ENCODE measurements around the gene GK. TPM values are rescaled to one million over a fixed set of nuclear protein-coding genes. Genes with fewer than 3 reads are reported as not detected.

The GK gene
- total RNA-seq, 3 donors from 2014 or later (not counting 1 experiment from before 2014, with no cell fraction given) = 5.1 to 10.2 (median 7.6) TPM

DNA sequence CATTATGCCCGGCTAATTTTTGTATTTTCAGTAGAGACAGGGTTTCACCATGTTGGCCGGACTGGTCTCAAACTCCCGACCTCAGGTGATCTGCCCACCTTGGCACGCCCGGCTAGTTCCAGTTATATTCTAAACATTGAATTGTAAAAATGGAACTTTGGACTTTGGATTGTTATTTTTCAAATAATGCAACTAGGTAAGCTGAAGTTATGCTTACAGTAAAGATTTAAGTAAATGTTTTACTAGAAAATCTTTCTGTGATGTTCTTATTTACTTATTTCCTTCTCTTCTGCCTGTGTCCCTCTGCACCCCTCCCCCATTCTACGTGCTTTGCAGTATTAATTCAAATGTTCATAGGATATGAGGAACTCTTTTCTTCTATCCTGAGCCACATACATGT, 26.1 kb downstream of the GK start:
- H3K4me3 Mint-ChIP-seq = no peak overlapping the region
- Histone ChIP-seq H3K9me3 (ENCODE audit: control insufficient read depth, insufficient read depth, low read length) (no peaks in the 10 kb centered on the region), H3K36me3 (ENCODE audit: control insufficient read depth, insufficient read depth, low read length) (no peaks in the 10 kb centered on the region), H3K4me1 (ENCODE audit: control insufficient read depth, insufficient read depth, low read length) (no peaks in the 10 kb centered on the region), H3K4me3 (ENCODE audit: low read length) (no peak overlapping the region), H3K27ac (ENCODE audit: low read length) (no peak overlapping the region), H3K27me3 (ENCODE audit: control insufficient read depth, insufficient read depth, low read length) (no peaks in the 10 kb centered on the region)
- no peaks in the 10 kb centered on the region for H3K27me3 Mint-ChIP-seq (ENCODE audit: low read depth in 2 of 2)
- H3K9me3 Mint-ChIP-seq = no peaks in the 10 kb centered on the region
- H3K4me1 Mint-ChIP-seq = no peaks in the 10 kb centered on the region
- ATAC-seq (no peak), DNase-seq (no peak)
- TF ChIP-seq CTCF (IDR thresholded peaks at IDR 0.05) = no peak
- intact Hi-C loops (cut with micrococcal nuclease) = no loop called here
- H3K27ac Mint-ChIP-seq = no peak overlapping the region
- H3K36me3 Mint-ChIP-seq = no peaks in the 10 kb centered on the region
- WGBS (ENCODE audit: insufficient coverage) = 96% methylated on average over 5 of the region's 6 CpGs

DNA sequence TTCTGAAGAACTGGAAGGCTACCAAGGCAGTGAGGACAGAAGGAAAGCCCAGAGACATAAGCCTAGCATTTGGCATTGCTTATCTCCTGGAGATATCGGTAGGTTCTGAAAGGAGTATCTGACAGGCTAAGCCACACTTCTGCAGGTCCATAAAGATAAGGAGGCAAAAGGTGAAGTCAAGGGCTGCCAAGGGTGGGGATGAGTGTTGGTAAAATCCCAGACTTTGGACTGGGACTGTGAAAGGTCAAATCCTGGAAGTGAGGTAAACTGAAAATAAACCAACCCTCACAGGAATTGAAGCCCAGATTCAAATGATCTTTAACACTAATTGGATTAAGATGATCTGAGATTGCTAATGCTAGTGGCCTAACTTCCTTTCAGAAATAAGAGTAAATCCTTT, 27.4 kb downstream of the GK start:
- Mint-ChIP-seq H3K36me3 (no peaks in the 10 kb centered on the region), H3K27me3 (ENCODE audit: low read depth in 2 of 2) (no peaks in the 10 kb centered on the region), H3K4me3 (no peak overlapping the region), H3K4me1 (no peaks in the 10 kb centered on the region), H3K27ac (no peak overlapping the region), H3K9me3 (no peaks in the 10 kb centered on the region)
- no peak for TF ChIP-seq CTCF (IDR thresholded peaks at IDR 0.05)
- Histone ChIP-seq H3K27me3 (ENCODE audit: control insufficient read depth, insufficient read depth, low read length) (no peaks in the 10 kb centered on the region), H3K9me3 (ENCODE audit: control insufficient read depth, insufficient read depth, low read length) (no peaks in the 10 kb centered on the region), H3K4me1 (ENCODE audit: control insufficient read depth, insufficient read depth, low read length) (no peaks in the 10 kb centered on the region), H3K4me3 (ENCODE audit: low read length) (no peak overlapping the region), H3K36me3 (ENCODE audit: control insufficient read depth, insufficient read depth, low read length) (no peaks in the 10 kb centered on the region), H3K27ac (ENCODE audit: low read length) (no peak overlapping the region)
- DNase-seq (no peak), ATAC-seq (no peak)
- 92% methylated on average over 1 of the region's 1 CpG for WGBS (ENCODE audit: insufficient coverage)
- intact Hi-C loops (cut with micrococcal nuclease) = no loop called here

DNA sequence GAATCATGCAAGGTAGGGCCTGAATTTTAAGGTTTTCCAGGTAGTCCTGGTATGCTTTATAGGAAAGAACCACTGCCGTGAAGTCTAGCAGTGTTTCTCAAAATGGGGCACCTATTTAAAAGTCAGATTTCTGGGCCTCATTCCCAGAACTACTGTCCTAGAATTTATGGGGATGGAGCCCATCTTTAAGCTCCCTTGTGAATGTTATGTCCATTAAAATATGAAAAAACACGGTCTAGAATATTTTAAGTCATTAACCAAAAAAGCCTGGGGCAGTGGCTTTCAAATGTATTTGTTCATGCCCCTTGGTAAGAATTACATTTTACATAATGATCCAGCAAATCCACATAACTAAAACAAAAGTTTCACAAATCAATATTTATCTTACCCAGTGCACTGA, 35.4 kb downstream of the GK start:
- Mint-ChIP-seq H3K27ac (no peak overlapping the region), H3K4me3 (no peak overlapping the region), H3K4me1 (no peaks in the 10 kb centered on the region), H3K9me3 (no peaks in the 10 kb centered on the region), H3K27me3 (ENCODE audit: low read depth in 2 of 2) (no peaks in the 10 kb centered on the region), H3K36me3 (no peaks in the 10 kb centered on the region)
- Histone ChIP-seq H3K27ac (ENCODE audit: low read length) (no peak overlapping the region), H3K4me3 (ENCODE audit: low read length) (no peak overlapping the region), H3K4me1 (ENCODE audit: control insufficient read depth, insufficient read depth, low read length) (no peaks in the 10 kb centered on the region), H3K36me3 (ENCODE audit: control insufficient read depth, insufficient read depth, low read length) (no peaks in the 10 kb centered on the region), H3K9me3 (ENCODE audit: control insufficient read depth, insufficient read depth, low read length) (no peaks in the 10 kb centered on the region), H3K27me3 (ENCODE audit: control insufficient read depth, insufficient read depth, low read length) (no peaks in the 10 kb centered on the region)
- no peak for ATAC-seq
- DNase-seq = no peak
- no peak for TF ChIP-seq CTCF (IDR thresholded peaks at IDR 0.05)
- intact Hi-C loops (cut with micrococcal nuclease) = no loop called here
- 100% methylated on average over 1 of the region's 2 CpGs for WGBS (ENCODE audit: insufficient coverage)

- no peaks in the 10 kb centered on the region for H3K27me3 ChIP-seq (ENCODE audit: control insufficient read depth, insufficient read depth, low read length)
- intact Hi-C loops (cut with micrococcal nuclease) = no loop called here
- no peaks in the 10 kb centered on the region for H3K4me1 ChIP-seq (ENCODE audit: control insufficient read depth, insufficient read depth, low read length)
- Mint-ChIP-seq H3K27ac (no peak overlapping the region), H3K27me3 (ENCODE audit: low read depth in 2 of 2) (no peaks in the 10 kb centered on the region), H3K9me3 (no peaks in the 10 kb centered on the region), H3K4me3 (no peak overlapping the region), H3K4me1 (no peaks in the 10 kb centered on the region), H3K36me3 (no peaks in the 10 kb centered on the region)
- H3K4me3 ChIP-seq (ENCODE audit: low read length) = no peak overlapping the region
- no peaks in the 10 kb centered on the region for H3K36me3 ChIP-seq (ENCODE audit: control insufficient read depth, insufficient read depth, low read length)
- TF ChIP-seq CTCF (IDR thresholded peaks at IDR 0.05) = no peak
- H3K27ac ChIP-seq (ENCODE audit: low read length) = no peak overlapping the region
- no peak for ATAC-seq
- no peaks in the 10 kb centered on the region for H3K9me3 ChIP-seq (ENCODE audit: control insufficient read depth, insufficient read depth, low read length)
- DNase-seq = no peak
Measured at GRCh38 chrX:30689116-30689515, 35.9 kb downstream of the GK start.

Measured in natural killer cell (primary cell).